ENCODE measurements around the gene PLXND1.
A peak's percentile ranks its signal among the peaks of the same experiment; 100 is the strongest.
"Not testable (repeated sequence)": the region's sequence is repeated elsewhere in the genome, so short reads cannot be mapped to it uniquely, and the experiment has no call there.

PLXND1 gene

GRCh38 chr3:129515108-129515820 is 91.2 kb downstream of the PLXND1 start:
- not testable (repeated sequence) for H3K4me3 Mint-ChIP-seq; DNase-seq; H3K27me3 Mint-ChIP-seq; ATAC-seq (replicated peaks); H3K9me3 Mint-ChIP-seq; H3K36me3 Mint-ChIP-seq (ENCODE audit: insufficient read depth)
- peaks cover 15 to 20% of the 10 kb centered on the region in 2 donors for H3K4me1 Mint-ChIP-seq (ENCODE audit: low read depth in 2 of 2)
- peak overlapping the region in 1 of 2 donors; percentile 57 for H3K27ac Mint-ChIP-seq

GRCh38 chr3:129514563-129514962 is 91.9 kb downstream of the PLXND1 start:
- Mint-ChIP-seq H3K9me3 (no peaks in the 10 kb centered on the region), H3K4me3 (no peak overlapping the region), H3K4me1 (ENCODE audit: low read depth in 2 of 2) (peaks cover 15 to 18% of the 10 kb centered on the region in 2 donors), H3K27ac (peak overlapping the region in 1 of 2 donors; percentile 57), H3K27me3 (no peaks in the 10 kb centered on the region), H3K36me3 (ENCODE audit: insufficient read depth) (no peaks in the 10 kb centered on the region)
- ATAC-seq (replicated peaks) (no peak), DNase-seq (no peak)

- peak overlapping the region in 1 of 2 donors; percentile 57 for H3K27ac Mint-ChIP-seq
- H3K27me3 Mint-ChIP-seq = no peaks in the 10 kb centered on the region
- H3K4me1 Mint-ChIP-seq (ENCODE audit: low read depth in 2 of 2) = peaks cover 15 to 18% of the 10 kb centered on the region in 2 donors
- no peak overlapping the region for H3K4me3 Mint-ChIP-seq
- no peaks in the 10 kb centered on the region for H3K36me3 Mint-ChIP-seq (ENCODE audit: insufficient read depth)
- no peaks in the 10 kb centered on the region for H3K9me3 Mint-ChIP-seq
- DNase-seq (no peak), ATAC-seq (replicated peaks) (no peak)
These were observed 92.4 kb downstream of the PLXND1 start for GRCh38 chr3:129514110-129514509.

GRCh38 chr3:129513705-129514104 is 92.8 kb downstream of the PLXND1 start:
- DNase-seq (no peak), ATAC-seq (replicated peaks) (no peak)
- Mint-ChIP-seq H3K4me1 (ENCODE audit: low read depth in 2 of 2) (peaks cover 15 to 18% of the 10 kb centered on the region in 2 donors), H3K36me3 (ENCODE audit: insufficient read depth) (no peaks in the 10 kb centered on the region), H3K4me3 (no peak overlapping the region), H3K9me3 (no peaks in the 10 kb centered on the region), H3K27ac (peak overlapping the region; percentile 35 to 57), H3K27me3 (no peaks in the 10 kb centered on the region)

GRCh38 chr3:129512595-129512994 is 93.9 kb downstream of the PLXND1 start:
- Mint-ChIP-seq H3K4me1 (ENCODE audit: low read depth in 2 of 2) (peaks cover 15 to 18% of the 10 kb centered on the region in 2 donors), H3K27ac (peak overlapping the region; percentile 17 to 67), H3K4me3 (no peak overlapping the region), H3K36me3 (ENCODE audit: insufficient read depth) (no peaks in the 10 kb centered on the region), H3K9me3 (no peaks in the 10 kb centered on the region), H3K27me3 (no peaks in the 10 kb centered on the region)
- DNase-seq (no peak), ATAC-seq (replicated peaks) (no peak)

GRCh38 chr3:129507181-129507831 is 99.2 kb downstream of the PLXND1 start:
- Mint-ChIP-seq H3K27ac (no peak overlapping the region), H3K27me3 (no peaks in the 10 kb centered on the region), H3K4me3 (no peak overlapping the region), H3K9me3 (no peaks in the 10 kb centered on the region), H3K36me3 (ENCODE audit: insufficient read depth) (no peaks in the 10 kb centered on the region), H3K4me1 (ENCODE audit: low read depth in 2 of 2) (peaks cover 15 to 22% of the 10 kb centered on the region in 2 donors)
- ATAC-seq (replicated peaks) = no peak
- DNase-seq = no peak

GRCh38 chr3:129506231-129506742 is 100.2 kb downstream of the PLXND1 start:
- Mint-ChIP-seq H3K27ac (no peak overlapping the region), H3K4me3 (no peak overlapping the region), H3K4me1 (ENCODE audit: low read depth in 2 of 2) (peaks cover 11 to 17% of the 10 kb centered on the region in 2 donors), H3K27me3 (no peaks in the 10 kb centered on the region), H3K36me3 (ENCODE audit: insufficient read depth) (no peaks in the 10 kb centered on the region), H3K9me3 (no peaks in the 10 kb centered on the region)
- ATAC-seq (replicated peaks) (no peak), DNase-seq (no peak)

- H3K27me3 Mint-ChIP-seq = no peaks in the 10 kb centered on the region
- ATAC-seq (replicated peaks) (no peak), DNase-seq (no peak)
- no peaks in the 10 kb centered on the region for H3K9me3 Mint-ChIP-seq
- no peaks in the 10 kb centered on the region for H3K36me3 Mint-ChIP-seq (ENCODE audit: insufficient read depth)
- H3K27ac Mint-ChIP-seq = no peak overlapping the region
- H3K4me3 Mint-ChIP-seq = no peak overlapping the region
- H3K4me1 Mint-ChIP-seq (ENCODE audit: low read depth in 2 of 2) = peaks cover 3 to 8% of the 10 kb centered on the region in 2 donors
These were observed 101.1 kb downstream of the PLXND1 start for GRCh38 chr3:129505341-129505740.
